Ovary (tissue), 9 donors: ENCODE results near the gene ANTXR1. TPM values are rescaled to one million over a fixed set of nuclear protein-coding genes. Genes with fewer than 3 reads are reported as not detected.

Source experiments
- DNase-seq, 5 donors: peaks; one replicate each; pipeline ENCODE4 v3.0.0-alpha.2; 2019 to 2020
- H3K27ac ChIP-seq, 2 donors: fragments of 200-600 bp; one replicate each; pipeline versions ENCODE4 v1.5.1 to v1.8.0; 2019 to 2022
- H3K27me3 ChIP-seq: fragments of 200-600 bp; one replicate; pipeline ENCODE4 v1.8.0; 2022
- H3K36me3 ChIP-seq: fragments of 200-600 bp; sonication (generic); one replicate; pipeline ENCODE4 v1.5.1; 2019
- H3K4me1 ChIP-seq: one replicate; pipeline ENCODE4 v1.8.1; 2013; ENCODE audit warnings: mild to moderate bottlenecking, moderate library complexity; ENCODE audit not compliant: insufficient read depth
- H3K4me3 ChIP-seq: fragments of 200-600 bp; sonication (generic); one replicate; pipeline ENCODE4 v1.5.1; 2017
- H3K9me3 ChIP-seq, 2 donors: fragments of 200-600 bp in 1 of 2; sonication (generic) in 1 of 2; one replicate each; pipeline versions ENCODE4 v1.5.1 to v1.8.1; 2013 to 2019; ENCODE audit warnings: mild to moderate bottlenecking in 1 of 2, moderate library complexity in 1 of 2
- CTCF ChIP-seq, 3 donors: fragments of 450-650 bp in 2 of 3; fragments of 200-600 bp in 1 of 3; IDR thresholded peaks; one replicate each; pipeline versions ENCODE4 v1.5.1 to v1.8.0; 2016 to 2022; ENCODE audit warnings: antibody characterized with exemption in 3 of 3, mild to moderate bottlenecking in 1 of 3
- EP300 ChIP-seq: sonication (generic); formaldehyde crosslinking; IDR thresholded peaks from one replicate; pipeline ENCODE4 v1.6.1; 2017; ENCODE audit warnings: antibody characterized with exemption
- POLR2A ChIP-seq: fragments of 450-650 bp; IDR thresholded peaks from one replicate; pipeline ENCODE4 v1.6.1; 2017; ENCODE audit warnings: antibody characterized with exemption, mild to moderate bottlenecking, moderate library complexity
- WGBS, 3 donors: extraction: QIAGEN DNeasy Blood & Tissue Kit in 1 of 3; methylation state at CpG; one replicate each; pipeline versions ENCODE4 v1.1.5 to v1.1.7; 2013 to 2017; 5-methylcytosine and 5-hydroxymethylcytosine counted together
- intact Hi-C, 4 donors: fragments of 100-400 bp; cut with DNase I; formaldehyde crosslinking; loops; one replicate each; pipeline versions ENCODE4 v1.11.0 to v1.15.1; 2022 to 2023
- polyA plus RNA-seq, 2 donors: library from polyadenylated mRNA; stranded (reverse); fragments of 200-250 nt in 1 of 2; fragments of 350-450 nt in 1 of 2; fragmentation: Illumina TruSeq in 1 of 2; extraction: RNeasy Lipid Tissue Mini Kit (QIAGEN cat#74804) in 1 of 2; gene quantifications; one replicate each; pipeline ENCODE4 v1.2.3, GENCODE V29; 2013 to 2014
- total RNA-seq, 7 donors: library from RNA; depleted of rRNA in 2 of 7; stranded (reverse); fragments of >200 nt in 2 of 7; fragmentation: NEBNext Ultra II Directional in 3 of 7; extraction: Animal tissue kit (Norgen Biotek cat#: 25700) in 3 of 7; gene quantifications; one replicate each; pipeline versions ENCODE4 v1.1.0 to v1.2.4, GENCODE V29; 2016 to 2023
- donor health status: DM: no; HTN: no; CAD: no; lungs with moderate emphysema.
- donor health status: DM: no; HTN: no; CAD: no.
- donor health status: Bipolar disorder and iron deficiency.
- donor health status: DM: yes; HTN: yes; CAD: no.
- donor health status: DM: no; HTN: no; CAD: no.
- donor health status: DM: yes; HTN: yes; CAD: no.

The ANTXR1 gene
- total and polyA plus RNA-seq, 9 donors: 73.0 to 276 (median 152) TPM

GRCh38 chr2:69131983-69132675, 119.2 kb downstream of the ANTXR1 start:
- no peak for DNase-seq
- no peak for TF ChIP-seq EP300
- no peak for TF ChIP-seq CTCF (IDR thresholded peaks at IDR 0.05)
- TF ChIP-seq POLR2A: no peak
- H3K27ac ChIP-seq: no peak overlapping the region
- H3K9me3 ChIP-seq: no peaks in the 10 kb centered on the region
- intact Hi-C loops: no loop called here
- no peaks in the 10 kb centered on the region for H3K4me1 ChIP-seq
- 91 to 94% (median 93%) methylated on average over 4 of the region's 4 CpGs for WGBS, 3 donors
- H3K4me3 ChIP-seq: no peak overlapping the region
- H3K36me3 ChIP-seq: no peaks in the 10 kb centered on the region
- no peaks in the 10 kb centered on the region for H3K27me3 ChIP-seq

DNA sequence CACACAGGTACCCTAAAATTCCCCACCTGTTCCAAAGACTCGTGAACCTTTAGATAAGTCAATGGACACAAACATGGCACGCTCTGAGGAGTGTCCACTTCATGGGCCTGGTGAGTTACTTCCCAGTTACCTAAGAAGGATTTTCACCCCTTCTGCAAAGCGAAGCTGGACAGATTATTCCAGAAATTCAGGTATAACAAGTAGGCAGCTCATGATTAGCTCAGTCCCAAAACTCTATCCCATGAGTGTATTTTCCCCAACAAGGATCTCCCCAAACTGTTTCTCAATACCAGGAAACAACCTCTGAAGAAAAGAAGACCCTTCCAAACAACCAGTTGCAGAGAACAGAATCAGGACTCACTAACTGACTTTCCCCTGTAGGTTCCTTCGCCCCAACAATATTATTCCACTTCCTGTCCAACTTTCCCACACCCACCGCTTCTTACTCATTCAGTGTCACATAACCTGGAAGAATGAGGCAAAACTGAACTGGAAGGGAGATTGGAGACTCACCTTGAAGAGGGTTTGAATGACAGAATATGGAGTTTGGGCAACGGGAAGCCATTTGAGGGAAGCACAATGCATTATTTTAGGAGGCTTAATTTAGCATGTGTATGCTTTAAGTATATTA, 120.1 kb downstream of the ANTXR1 start:
- Histone ChIP-seq H3K27me3 (no peaks in the 10 kb centered on the region), H3K9me3 (no peaks in the 10 kb centered on the region), H3K27ac (no peak overlapping the region), H3K36me3 (no peaks in the 10 kb centered on the region), H3K4me3 (no peak overlapping the region), H3K4me1 (no peaks in the 10 kb centered on the region)
- 96 to 97% (median 96%) methylated on average over 6 of the region's 6 CpGs for WGBS, 3 donors
- intact Hi-C loops: no loop called here
- DNase-seq: no peak
- no peak for TF ChIP-seq EP300
- no peak for TF ChIP-seq CTCF (IDR thresholded peaks at IDR 0.05)
- TF ChIP-seq POLR2A: no peak

- Histone ChIP-seq H3K27me3 (no peaks in the 10 kb centered on the region), H3K4me3 (no peak overlapping the region), H3K27ac (no peak overlapping the region), H3K4me1 (no peaks in the 10 kb centered on the region), H3K9me3 (no peaks in the 10 kb centered on the region), H3K36me3 (no peaks in the 10 kb centered on the region)
- TF ChIP-seq POLR2A: no peak
- no peak for DNase-seq
- intact Hi-C loops: no loop called here
- WGBS, 3 donors: 79 to 90% (median 88%) methylated on average over 3 of the region's 3 CpGs
Observed at GRCh38 chr2:69133898-69134297, 120.9 kb downstream of the ANTXR1 start.

- WGBS, 3 donors: 53 to 63% (median 62%) methylated on average over 3 of the region's 3 CpGs
- Histone ChIP-seq H3K27ac (no peak overlapping the region), H3K27me3 (no peaks in the 10 kb centered on the region), H3K4me1 (no peaks in the 10 kb centered on the region), H3K9me3 (no peaks in the 10 kb centered on the region), H3K4me3 (no peak overlapping the region), H3K36me3 (no peaks in the 10 kb centered on the region)
- no peak for DNase-seq
- no peak for TF ChIP-seq CTCF (IDR thresholded peaks at IDR 0.05)
- no peak for TF ChIP-seq POLR2A
- no peak for TF ChIP-seq EP300
- intact Hi-C loops: no loop called here
Observed at GRCh38 chr2:69134306-69134945, 121.4 kb downstream of the ANTXR1 start.
